Stimulated activated CD8-positive, alpha-beta memory T cell treated with anti-CD3 and anti-CD28 coated beads, Interleukin-7, amount 100 ng/mL, for 24 hours (primary cell): ENCODE data around the gene TMEM165.

Experiments
- DNase-seq: peaks from one replicate; pipeline ENCODE4 v3.0.0-alpha.2; 2020; ENCODE audit warnings: low read depth

TMEM165 gene

GRCh38 chr4:55406545-55406944, 10.8 kb downstream of the TMEM165 start:
- DNase-seq: no peak

- DNase-seq: no peak
Observed at GRCh38 chr4:55407119-55407518, 11.4 kb downstream of the TMEM165 start.

GRCh38 chr4:55407764-55408163, 12.0 kb downstream of the TMEM165 start:
- no peak for DNase-seq

- no peak for DNase-seq
Observed at GRCh38 chr4:55409468-55410171, 13.9 kb downstream of the TMEM165 start.

GRCh38 chr4:55410431-55410830, 14.7 kb downstream of the TMEM165 start:
- DNase-seq: no peak

GRCh38 chr4:55411621-55412020, 15.9 kb downstream of the TMEM165 start:
- no peak for DNase-seq

GRCh38 chr4:55416176-55416575, 20.4 kb downstream of the TMEM165 start:
- no peak for DNase-seq

GRCh38 chr4:55424791-55425190, 29.0 kb downstream of the TMEM165 start:
- no peak for DNase-seq

GRCh38 chr4:55431710-55432336, 36.1 kb downstream of the TMEM165 start:
- no peak for DNase-seq

GRCh38 chr4:55435141-55435841, 39.5 kb downstream of the TMEM165 start:
- DNase-seq: no peak

- DNase-seq: no peak
Observed at GRCh38 chr4:55437356-55437796, 41.6 kb downstream of the TMEM165 start.

- DNase-seq: no peak
Observed at GRCh38 chr4:55437823-55438222, 42.1 kb downstream of the TMEM165 start.

- DNase-seq: no peak
Observed at GRCh38 chr4:55438314-55438713, 42.6 kb downstream of the TMEM165 start.

- DNase-seq: no peak
Observed at GRCh38 chr4:55439023-55439422, 43.3 kb downstream of the TMEM165 start.

- DNase-seq: no peak
Observed at GRCh38 chr4:55440786-55441185, 45.0 kb downstream of the TMEM165 start.

GRCh38 chr4:55442541-55442940, 46.8 kb downstream of the TMEM165 start:
- DNase-seq: no peak

GRCh38 chr4:55444827-55445226, 49.1 kb downstream of the TMEM165 start:
- no peak for DNase-seq

GRCh38 chr4:55445921-55446577, 50.3 kb downstream of the TMEM165 start:
- no peak for DNase-seq

- DNase-seq: no peak
Observed at GRCh38 chr4:55446578-55446922, 50.8 kb downstream of the TMEM165 start.

- DNase-seq: no peak
Observed at GRCh38 chr4:55447108-55447708, 51.5 kb downstream of the TMEM165 start.

GRCh38 chr4:55447831-55448230, 52.1 kb downstream of the TMEM165 start:
- no peak for DNase-seq

- DNase-seq: no peak
Observed at GRCh38 chr4:55450566-55450965, 54.8 kb downstream of the TMEM165 start.
